Activated CD8-positive, alpha-beta memory T cell treated with anti-CD3 and anti-CD28 coated beads, Interleukin-2, amount 50 U/mL, for 4 hours (primary cell): ENCODE measurements around the gene KLHL29.
"Not testable (repeated sequence)": the region's sequence is repeated elsewhere in the genome, so short reads cannot be mapped to it uniquely, and the experiment has no call there.

Source experiments
- DNase-seq: peaks from one replicate; pipeline ENCODE4 v3.0.0-alpha.2; 2020

The KLHL29 gene

GRCh38 chr2:23373666-23374065 lies 11.3 kb upstream of the KLHL29 start:
- no peak for DNase-seq

- DNase-seq: no peak
Observed at GRCh38 chr2:23375448-23375847, 9.5 kb upstream of the KLHL29 start.

GRCh38 chr2:23376075-23376474 lies 8.9 kb upstream of the KLHL29 start:
- DNase-seq: no peak

GRCh38 chr2:23376972-23377371 lies 8.0 kb upstream of the KLHL29 start:
- DNase-seq: no peak

GRCh38 chr2:23377771-23378170 lies 7.2 kb upstream of the KLHL29 start:
- DNase-seq: no peak

GRCh38 chr2:23378496-23378895 lies 6.5 kb upstream of the KLHL29 start:
- DNase-seq: no peak

GRCh38 chr2:23379220-23379695 lies 5.7 kb upstream of the KLHL29 start:
- no peak for DNase-seq

GRCh38 chr2:23380562-23381065 lies 4.4 kb upstream of the KLHL29 start:
- no peak for DNase-seq

- no peak for DNase-seq
Observed at GRCh38 chr2:23381084-23381483, 3.9 kb upstream of the KLHL29 start.

- no peak for DNase-seq
Observed at GRCh38 chr2:23381485-23381884, 3.5 kb upstream of the KLHL29 start.

GRCh38 chr2:23383100-23383499 lies 1.9 kb upstream of the KLHL29 start:
- no peak for DNase-seq

- DNase-seq: no peak
Observed at GRCh38 chr2:23385351-23385747, 370 bp downstream of the KLHL29 start.

GRCh38 chr2:23385748-23386338 lies 864 bp downstream of the KLHL29 start:
- no peak for DNase-seq

GRCh38 chr2:23386339-23387220 lies 1.6 kb downstream of the KLHL29 start:
- DNase-seq: no peak

- DNase-seq: no peak
Observed at GRCh38 chr2:23387221-23387550, 2.2 kb downstream of the KLHL29 start.

GRCh38 chr2:23387845-23388244 lies 2.9 kb downstream of the KLHL29 start:
- no peak for DNase-seq

GRCh38 chr2:23388294-23388693 lies 3.3 kb downstream of the KLHL29 start:
- no peak for DNase-seq

- no peak for DNase-seq
Observed at GRCh38 chr2:23388756-23389514, 4.0 kb downstream of the KLHL29 start.

- no peak for DNase-seq
Observed at GRCh38 chr2:23390152-23390551, 5.2 kb downstream of the KLHL29 start.

- DNase-seq: not testable (repeated sequence)
Observed at GRCh38 chr2:23391237-23391736, 6.3 kb downstream of the KLHL29 start.

- DNase-seq: no peak
Observed at GRCh38 chr2:23393722-23394121, 8.7 kb downstream of the KLHL29 start.

- no peak for DNase-seq
Observed at GRCh38 chr2:23394700-23395099, 9.7 kb downstream of the KLHL29 start.

- DNase-seq: no peak
Observed at GRCh38 chr2:23397478-23397877, 12.5 kb downstream of the KLHL29 start.
